HepG2 (cell line): ENCODE data around the gene MTFP1. TPM values are rescaled to one million over a fixed set of nuclear protein-coding genes. Genes with fewer than 3 reads are reported as not detected.
A peak's percentile ranks its signal among the peaks of the same experiment; 100 is the strongest.

Experiments used
- BATF2 ChIP-seq: sonication (generic); formaldehyde crosslinking; IDR thresholded peaks from 2 replicates; pipeline ENCODE4 v1.8.0; 2022; ENCODE audit warnings: mild to moderate bottlenecking, missing genetic modification reagents, moderate library complexity
- ELF3 ChIP-seq: IDR thresholded peaks from 2 replicates; pipeline ENCODE4 v1.6.1; 2016; ENCODE audit warnings: missing genetic modification reagents, missing compliant biosample characterization
- FOXC1 ChIP-seq: sonication (generic); formaldehyde crosslinking; IDR thresholded peaks from 2 replicates; pipeline ENCODE4 v1.8.0; 2022; ENCODE audit warnings: mild to moderate bottlenecking, missing genetic modification reagents, borderline replicate concordance
- HMGA1 ChIP-seq: sonication (generic); formaldehyde crosslinking; conservative IDR thresholded peaks from 2 replicates; pipeline ENCODE4 v1.4.0; 2020; ENCODE audit warnings: missing genetic modification reagents
- KDM5A ChIP-seq: fragments of 200-600 bp; sonication (generic); IDR thresholded peaks from 2 replicates; pipeline ENCODE4 v1.7.0; 2018; ENCODE audit warnings: antibody characterized with exemption, mild to moderate bottlenecking, low read length, borderline replicate concordance
- LRRFIP1 ChIP-seq: sonication (generic); formaldehyde crosslinking; conservative IDR thresholded peaks from 2 replicates; pipeline ENCODE4 v1.4.0; 2020; ENCODE audit warnings: missing genetic modification reagents
- MAF1 ChIP-seq: sonication (generic); formaldehyde crosslinking; IDR thresholded peaks from 2 replicates; pipeline ENCODE4 v1.5.0; 2020; ENCODE audit warnings: missing genetic modification reagents, borderline replicate concordance
- NCOR1 ChIP-seq: fragments of 200-600 bp; sonication (generic); IDR thresholded peaks from 2 replicates; pipeline ENCODE4 v1.7.0; 2017; ENCODE audit warnings: antibody characterized with exemption, low read length, borderline replicate concordance
- SNRNP70 ChIP-seq: fragments of 200-400 bp; formaldehyde crosslinking; IDR thresholded peaks from 2 replicates; pipeline ENCODE4 v1.6.1; 2017; ENCODE audit warnings: mild to moderate bottlenecking, low read depth, low read length, moderate library complexity
- ZFP91 ChIP-seq: sonication (generic); formaldehyde crosslinking; IDR thresholded peaks from 2 replicates; pipeline ENCODE4 v1.9.0; 2022; ENCODE audit warnings: missing genetic modification reagents, mild to moderate bottlenecking, borderline replicate concordance
- ZNF224 ChIP-seq: sonication (generic); formaldehyde crosslinking; IDR thresholded peaks from 2 replicates; pipeline ENCODE4 v1.5.0; 2020; ENCODE audit warnings: mild to moderate bottlenecking, missing genetic modification reagents
- ZNF280B ChIP-seq: sonication (generic); formaldehyde crosslinking; IDR thresholded peaks from 2 replicates; pipeline ENCODE4 v1.5.0; 2020; ENCODE audit warnings: missing genetic modification reagents, mild to moderate bottlenecking, borderline replicate concordance
- ZNF451 ChIP-seq: sonication (generic); formaldehyde crosslinking; IDR thresholded peaks from 2 replicates; pipeline ENCODE4 v1.5.0; 2020; ENCODE audit warnings: mild to moderate bottlenecking, missing genetic modification reagents
- ZNF773 ChIP-seq: sonication (generic); formaldehyde crosslinking; IDR thresholded peaks from 2 replicates; pipeline ENCODE4 v1.4.0; 2020; ENCODE audit warnings: missing genetic modification reagents, borderline replicate concordance
- ZNF850 ChIP-seq: sonication (generic); formaldehyde crosslinking; conservative IDR thresholded peaks from 2 replicates; pipeline ENCODE4 v1.9.0; 2021; ENCODE audit warnings: mild to moderate bottlenecking, missing genetic modification reagents
- polyA plus RNA-seq, 8 experiments: library from polyadenylated mRNA; depleted of rRNA in 3 of 8; stranded (reverse) in 7 of 8; unstranded in 1 of 8; fragments of >200 nt; fragmentation: Illumina TruSeq in 4 of 8; extraction: Trizol in 4 of 8; gene quantifications; 2 replicates each; pipeline versions ENCODE4 v1.2.1 to v1.2.3, GENCODE V29; 2011 to 2016; ENCODE audit warnings: low read depth in 4 of 8, missing spikeins in 1 of 8, mixed read lengths in 1 of 8; ENCODE audit not compliant: insufficient read depth in 1 of 8
- total RNA-seq, 5 experiments: library from RNA; depleted of rRNA; stranded (reverse); fragments of >200 nt; fragmentation: Illumina TruSeq; extraction: Trizol; gene quantifications; 2 replicates each; pipeline ENCODE4 v1.2.3, GENCODE V29; 2016; ENCODE audit warnings: low read depth in 1 of 5
- TF ChIP-seq, protein P1 (sequence below): sonication (generic); formaldehyde crosslinking; IDR thresholded peaks from 2 replicates; pipeline ENCODE4 v1.5.0; 2020; ENCODE audit warnings: missing genetic modification reagents
- TF ChIP-seq, protein P2 (sequence below): sonication (generic); formaldehyde crosslinking; IDR thresholded peaks from 2 replicates; pipeline ENCODE4 v1.4.0; 2020; ENCODE audit warnings: low read depth, mild to moderate bottlenecking, missing genetic modification reagents
- TF ChIP-seq, protein P3 (sequence below): sonication (generic); formaldehyde crosslinking; IDR thresholded peaks from 2 replicates; pipeline ENCODE4 v1.8.0; 2022; ENCODE audit warnings: mild to moderate bottlenecking, missing genetic modification reagents, borderline replicate concordance

The MTFP1 gene
- total and polyA plus RNA-seq, 2 of the 13 experiments (the other 11 are each of a cell fraction or from before 2014, with no cell fraction given) = 29.5 to 45.6 TPM

- peak; percentile 55; the same call in 1 of the 2 replicates for TF ChIP-seq ZNF280B (CRISPR knock-in tag)
- TF ChIP-seq SNRNP70 = no peak
- no peak for TF ChIP-seq ELF3 (CRISPR knock-in tag)
- TF ChIP-seq, protein P1, sequence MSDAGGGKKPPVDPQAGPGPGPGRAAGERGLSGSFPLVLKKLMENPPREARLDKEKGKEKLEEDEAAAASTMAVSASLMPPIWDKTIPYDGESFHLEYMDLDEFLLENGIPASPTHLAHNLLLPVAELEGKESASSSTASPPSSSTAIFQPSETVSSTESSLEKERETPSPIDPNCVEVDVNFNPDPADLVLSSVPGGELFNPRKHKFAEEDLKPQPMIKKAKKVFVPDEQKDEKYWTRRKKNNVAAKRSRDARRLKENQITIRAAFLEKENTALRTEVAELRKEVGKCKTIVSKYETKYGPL (CRISPR knock-in tag) = no peak
- no peak for TF ChIP-seq BATF2 (CRISPR knock-in tag)
- no peak for TF ChIP-seq KDM5A
- TF ChIP-seq FOXC1 (CRISPR knock-in tag) = no peak
- TF ChIP-seq ZNF773 = no peak
- no peak for TF ChIP-seq ZNF451 (CRISPR knock-in tag)
- TF ChIP-seq, protein P2, sequence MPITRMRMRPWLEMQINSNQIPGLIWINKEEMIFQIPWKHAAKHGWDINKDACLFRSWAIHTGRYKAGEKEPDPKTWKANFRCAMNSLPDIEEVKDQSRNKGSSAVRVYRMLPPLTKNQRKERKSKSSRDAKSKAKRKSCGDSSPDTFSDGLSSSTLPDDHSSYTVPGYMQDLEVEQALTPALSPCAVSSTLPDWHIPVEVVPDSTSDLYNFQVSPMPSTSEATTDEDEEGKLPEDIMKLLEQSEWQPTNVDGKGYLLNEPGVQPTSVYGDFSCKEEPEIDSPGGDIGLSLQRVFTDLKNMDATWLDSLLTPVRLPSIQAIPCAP = no peak
- TF ChIP-seq LRRFIP1 = no peak
- TF ChIP-seq ZNF224 (CRISPR knock-in tag) = no peak
- peak; percentile 99 for TF ChIP-seq ZFP91 (CRISPR knock-in tag)
- TF ChIP-seq MAF1 (CRISPR knock-in tag) = no peak
- TF ChIP-seq, protein P3, sequence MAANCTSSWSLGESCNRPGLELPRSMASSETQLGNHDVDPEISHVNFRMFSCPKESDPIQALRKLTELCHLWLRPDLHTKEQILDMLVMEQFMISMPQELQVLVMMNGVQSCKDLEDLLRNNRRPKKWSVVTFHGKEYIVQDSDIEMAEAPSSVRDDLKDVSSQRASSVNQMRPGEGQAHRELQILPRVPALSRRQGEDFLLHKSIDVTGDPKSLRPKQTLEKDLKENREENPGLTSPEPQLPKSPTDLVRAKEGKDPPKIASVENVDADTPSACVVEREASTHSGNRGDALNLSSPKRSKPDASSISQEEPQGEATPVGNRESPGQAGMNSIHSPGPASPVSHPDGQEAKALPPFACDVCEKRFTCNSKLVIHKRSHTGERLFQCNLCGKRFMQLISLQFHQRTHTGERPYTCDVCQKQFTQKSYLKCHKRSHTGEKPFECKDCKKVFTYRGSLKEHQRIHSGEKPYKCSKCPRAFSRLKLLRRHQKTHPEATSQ (CRISPR knock-in tag) = no peak
- TF ChIP-seq NCOR1 = no peak
- TF ChIP-seq ZNF850 (CRISPR knock-in tag) = no peak
- TF ChIP-seq HMGA1 (CRISPR knock-in tag) = no peak
Measured at GRCh38 chr22:30396871-30397655, 28.5 kb upstream of the MTFP1 start, which contains the start of gene SEC14L2 (continued).
